Measurements from ENCODE around the gene UGT1A10.

Gene UGT1A10

DNA sequence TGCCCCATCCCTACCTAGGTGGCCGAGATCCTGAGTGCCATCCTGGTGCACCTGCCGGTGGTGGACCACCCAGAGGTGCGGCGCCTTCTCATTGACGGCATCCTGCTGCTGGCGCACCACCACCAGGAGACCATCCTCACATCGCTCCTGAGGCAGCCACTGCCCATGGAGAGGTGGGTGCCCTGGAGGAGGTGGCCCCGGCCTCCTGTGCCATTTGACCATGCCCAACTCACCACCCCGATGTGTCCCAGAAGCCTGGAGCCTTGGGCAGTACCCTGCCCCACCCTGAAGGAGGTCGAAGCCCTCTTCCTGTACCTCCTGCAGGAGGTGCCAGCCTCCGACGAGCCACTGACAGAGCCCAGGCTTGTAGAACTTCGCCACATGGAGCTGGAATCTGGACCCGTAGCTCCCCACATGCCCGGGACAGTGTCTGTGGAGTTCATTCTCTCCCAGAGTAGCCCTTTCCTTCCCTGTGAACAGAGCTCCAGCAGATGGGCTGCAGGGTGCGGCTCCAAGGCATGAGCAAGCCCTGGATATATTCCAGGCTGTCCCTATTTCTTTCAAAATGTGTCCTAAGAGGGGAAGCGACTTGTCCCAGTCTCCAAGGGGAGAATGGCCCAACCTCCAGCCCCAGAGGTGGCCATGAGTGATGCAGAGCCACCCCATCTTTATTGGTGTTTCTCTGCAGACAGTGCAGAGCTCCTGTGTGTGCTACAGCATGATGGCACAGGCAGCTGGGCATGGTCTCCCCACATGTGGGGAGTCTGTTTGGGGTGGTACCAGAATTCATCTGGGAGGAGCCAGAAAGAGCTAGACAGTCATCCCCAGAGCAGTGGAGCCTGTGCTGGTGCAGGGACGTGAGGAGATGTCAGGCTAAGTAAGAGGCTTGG is 183.9 kb downstream of the UGT1A10 start:
- H3K4me3 ChIP-seq (ENCODE audit: control insufficient read depth, low read depth, low read length), result no peak overlapping the region
- DNase-seq (ENCODE audit: low read depth), result no peak
- TF ChIP-seq, protein P1, sequence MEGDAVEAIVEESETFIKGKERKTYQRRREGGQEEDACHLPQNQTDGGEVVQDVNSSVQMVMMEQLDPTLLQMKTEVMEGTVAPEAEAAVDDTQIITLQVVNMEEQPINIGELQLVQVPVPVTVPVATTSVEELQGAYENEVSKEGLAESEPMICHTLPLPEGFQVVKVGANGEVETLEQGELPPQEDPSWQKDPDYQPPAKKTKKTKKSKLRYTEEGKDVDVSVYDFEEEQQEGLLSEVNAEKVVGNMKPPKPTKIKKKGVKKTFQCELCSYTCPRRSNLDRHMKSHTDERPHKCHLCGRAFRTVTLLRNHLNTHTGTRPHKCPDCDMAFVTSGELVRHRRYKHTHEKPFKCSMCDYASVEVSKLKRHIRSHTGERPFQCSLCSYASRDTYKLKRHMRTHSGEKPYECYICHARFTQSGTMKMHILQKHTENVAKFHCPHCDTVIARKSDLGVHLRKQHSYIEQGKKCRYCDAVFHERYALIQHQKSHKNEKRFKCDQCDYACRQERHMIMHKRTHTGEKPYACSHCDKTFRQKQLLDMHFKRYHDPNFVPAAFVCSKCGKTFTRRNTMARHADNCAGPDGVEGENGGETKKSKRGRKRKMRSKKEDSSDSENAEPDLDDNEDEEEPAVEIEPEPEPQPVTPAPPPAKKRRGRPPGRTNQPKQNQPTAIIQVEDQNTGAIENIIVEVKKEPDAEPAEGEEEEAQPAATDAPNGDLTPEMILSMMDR (conservative IDR thresholded peaks at IDR 0.05; ENCODE audit: control insufficient read depth, insufficient read depth, low read depth, low read length), result no peak

- H3K4me3 ChIP-seq (ENCODE audit: control insufficient read depth, low read depth, low read length), result no peak overlapping the region
- no peak for DNase-seq (ENCODE audit: low read depth)
- TF ChIP-seq, protein P1 (conservative IDR thresholded peaks at IDR 0.05; ENCODE audit: control insufficient read depth, insufficient read depth, low read depth, low read length), result no peak
Observed at GRCh38 chr2:233820774-233821105, 184.5 kb downstream of the UGT1A10 start.

GRCh38 chr2:233821196-233821595 is 184.9 kb downstream of the UGT1A10 start:
- TF ChIP-seq, protein P1 (conservative IDR thresholded peaks at IDR 0.05; ENCODE audit: control insufficient read depth, insufficient read depth, low read depth, low read length), result no peak
- DNase-seq (ENCODE audit: low read depth), result no peak
- no peak overlapping the region for H3K4me3 ChIP-seq (ENCODE audit: control insufficient read depth, low read depth, low read length)

GRCh38 chr2:233821709-233822100 is 185.5 kb downstream of the UGT1A10 start:
- no peak overlapping the region for H3K4me3 ChIP-seq (ENCODE audit: control insufficient read depth, low read depth, low read length)
- no peak for DNase-seq (ENCODE audit: low read depth)
- TF ChIP-seq, protein P1 (conservative IDR thresholded peaks at IDR 0.05; ENCODE audit: control insufficient read depth, insufficient read depth, low read depth, low read length), result no peak

DNA sequence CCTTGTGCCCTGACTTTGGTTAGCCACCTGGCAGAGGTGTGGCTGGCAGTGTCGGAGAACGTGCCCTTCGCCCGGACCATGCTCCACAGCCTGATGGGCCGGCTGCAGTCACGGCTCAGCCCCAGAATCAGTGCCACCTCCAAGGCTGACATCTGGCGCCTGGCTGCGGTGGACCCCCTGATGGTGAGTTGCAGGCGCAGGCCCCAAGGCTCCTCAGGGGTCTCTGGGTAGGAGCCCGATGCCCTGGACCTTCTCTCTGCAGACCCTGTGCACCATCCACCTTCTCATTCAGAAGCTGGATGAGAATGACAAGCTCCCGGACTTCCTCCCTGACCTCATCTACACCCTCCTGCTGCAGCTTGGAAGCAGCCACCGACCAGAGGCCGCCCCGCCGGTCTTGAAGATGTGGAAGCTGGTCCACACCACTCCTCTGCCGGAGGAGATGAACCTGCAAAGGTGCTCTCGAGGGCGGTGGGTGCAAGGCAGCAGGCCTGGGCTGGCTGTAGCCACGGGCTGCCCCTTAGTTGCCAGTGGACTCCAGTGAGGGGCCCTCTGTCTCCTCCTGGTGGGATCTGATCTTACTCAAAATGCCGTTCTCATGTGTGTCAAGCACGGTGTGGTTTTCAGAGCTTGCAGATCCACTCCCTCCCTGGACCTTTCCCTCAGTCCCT is 186.0 kb downstream of the UGT1A10 start:
- TF ChIP-seq, protein P1 (conservative IDR thresholded peaks at IDR 0.05; ENCODE audit: control insufficient read depth, insufficient read depth, low read depth, low read length), result no peak
- no peak for DNase-seq (ENCODE audit: low read depth)
- H3K4me3 ChIP-seq (ENCODE audit: control insufficient read depth, low read depth, low read length), result no peak overlapping the region

All from fibroblast of mammary gland (primary cell).